K562 (cell line): ENCODE data around the gene IPPK.

Experiments
- BMI1 ChIP-seq: fragments of 150-350 bp; IDR thresholded peaks from 2 replicates; pipeline ENCODE4 v1.6.1; 2014; ENCODE audit warnings: low read length
- CTCF ChIP-seq, 3 experiments: IDR thresholded peaks in 2 of 3; conservative IDR thresholded peaks in 1 of 3; 2 replicates each; pipeline ENCODE4 v1.5.1; 2011 to 2012; ENCODE audit warnings: low read length in 3 of 3, mild to moderate bottlenecking in 3 of 3, control low read depth in 2 of 3, improper control_type of control experiment in 1 of 3, inconsistent platforms in 1 of 3, low read depth in 1 of 3, mixed read lengths in 1 of 3, moderate library complexity in 1 of 3; ENCODE audit not compliant: insufficient read depth in 2 of 3

GRCh38 chr9:92711844-92712243 is 41.9 kb upstream of the IPPK start:
- TF ChIP-seq CTCF (IDR thresholded peaks at IDR 0.05 in 2 of 3, conservative IDR thresholded peaks at IDR 0.05 in 1 of 3; ENCODE audit: insufficient read depth in 2 of 3, low read depth in 1 of 3, low read length in 3 of 3): no peak
- no peak for TF ChIP-seq BMI1
